Neutrophil (primary cell): Measurements from ENCODE around the gene DIS3.

Experiments used
- H3K27ac ChIP-seq: fragments of 200-600 bp; sonication (generic); 2 replicates; pipeline ENCODE4 v1.5.1; 2016; ENCODE audit warnings: mild to moderate bottlenecking, moderate library complexity
- H3K27me3 ChIP-seq: fragments of 200-600 bp; sonication (generic); 2 replicates; pipeline ENCODE4 v1.6.0; 2016; ENCODE audit warnings: mild to moderate bottlenecking
- H3K36me3 ChIP-seq: fragments of 200-600 bp; sonication (generic); 2 replicates; pipeline ENCODE4 v1.5.1; 2017
- H3K4me1 ChIP-seq, 2 experiments: fragments of 200-600 bp in 1 of 2; sonication (generic) in 1 of 2; 1 replicate in 1 of 2; 2 replicates in 1 of 2; pipeline versions ENCODE4 v1.5.1 to v1.6.1; 2013 to 2016; ENCODE audit warnings: low read depth in 1 of 2, low read length in 1 of 2, mild to moderate bottlenecking in 1 of 2, moderate library complexity in 1 of 2; ENCODE audit not compliant: control insufficient read depth in 1 of 2, insufficient read depth in 1 of 2
- H3K4me3 ChIP-seq, 2 experiments: fragments of 200-600 bp in 1 of 2; sonication (generic) in 1 of 2; 1 replicate in 1 of 2; 2 replicates in 1 of 2; pipeline ENCODE4 v1.5.1; 2013 to 2016; ENCODE audit warnings: low read depth in 1 of 2, low read length in 1 of 2, mild to moderate bottlenecking in 1 of 2, moderate library complexity in 1 of 2
- H3K9me3 ChIP-seq: fragments of 200-600 bp; sonication (generic); 2 replicates; pipeline ENCODE4 v1.5.1; 2016
- CTCF ChIP-seq: fragments of 200-600 bp; sonication (generic); IDR thresholded peaks from 2 replicates; pipeline ENCODE4 v1.5.1; 2016; ENCODE audit warnings: antibody characterized with exemption

DIS3 gene

DNA sequence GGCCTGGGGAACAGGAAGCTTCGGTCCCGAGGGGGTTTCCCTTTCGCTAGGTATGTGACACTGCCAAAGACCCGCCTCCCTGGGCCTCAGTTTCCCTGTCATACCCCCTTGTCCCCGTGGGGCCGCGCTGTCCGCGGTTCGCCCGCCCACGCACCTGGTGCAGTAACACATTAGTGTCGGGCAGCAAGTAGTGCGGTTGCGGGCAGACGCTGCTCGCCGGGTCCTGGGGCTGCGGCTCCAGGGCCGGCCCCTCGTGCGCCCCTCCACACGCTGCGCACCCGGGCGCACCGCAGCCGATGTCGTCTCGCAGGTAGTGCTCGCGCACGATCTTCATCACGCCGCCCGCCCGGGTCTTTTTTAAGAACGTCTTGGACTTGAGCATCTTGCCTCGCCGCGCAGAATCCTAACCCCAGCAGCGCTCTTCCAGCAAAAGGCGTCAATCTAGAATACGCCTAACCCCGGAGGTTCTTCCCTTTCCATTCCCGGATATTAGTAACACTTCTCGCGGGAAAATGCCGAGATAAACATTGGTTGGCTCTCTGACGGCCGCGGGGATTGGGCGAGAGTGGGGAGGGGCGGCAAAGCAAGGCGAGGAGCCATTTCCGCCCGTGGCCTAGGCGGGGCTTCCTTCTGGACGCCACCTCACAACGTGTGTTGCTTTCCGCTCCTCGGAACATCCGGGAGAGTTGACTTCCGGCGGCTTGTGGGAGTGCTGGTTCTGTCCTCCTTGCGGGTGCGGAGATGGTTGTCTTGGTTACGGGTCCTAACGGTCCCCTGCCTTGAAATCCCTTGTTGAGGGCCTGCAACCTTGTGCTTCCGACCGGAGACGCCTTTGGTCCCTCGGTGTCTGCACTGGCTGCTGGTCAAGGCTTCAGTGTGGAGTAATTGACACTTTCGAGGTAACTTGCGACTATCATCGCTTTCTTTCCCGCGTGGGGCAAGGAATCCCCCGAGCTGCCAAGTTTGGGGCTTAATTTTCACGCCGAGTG is at the start of gene DIS3, which contains the start of gene PIBF1:
Gene DIS3 (minus strand): TSS at position 450 of the 989 bp plus-strand sequence. CDS start 68 bp downstream, at position 382.
Gene PIBF1 (plus strand): TSS at position 683 of the 989 bp plus-strand sequence. CDS start 1,337 bp downstream, outside the sequence.
- TF ChIP-seq CTCF = no peak
- Histone ChIP-seq H3K4me3 (peak within 1 kb of the TSS; percentile 84 to 86), H3K27ac (peak within 1 kb of the TSS; percentile 82), H3K9me3 (no peaks in the 10 kb centered on the region), H3K4me1 (peaks cover 21 to 24% of the 10 kb centered on the region in 2 experiments), H3K27me3 (no peaks in the 10 kb centered on the region), H3K36me3 (peaks cover 24% of the 10 kb centered on the region)

DNA sequence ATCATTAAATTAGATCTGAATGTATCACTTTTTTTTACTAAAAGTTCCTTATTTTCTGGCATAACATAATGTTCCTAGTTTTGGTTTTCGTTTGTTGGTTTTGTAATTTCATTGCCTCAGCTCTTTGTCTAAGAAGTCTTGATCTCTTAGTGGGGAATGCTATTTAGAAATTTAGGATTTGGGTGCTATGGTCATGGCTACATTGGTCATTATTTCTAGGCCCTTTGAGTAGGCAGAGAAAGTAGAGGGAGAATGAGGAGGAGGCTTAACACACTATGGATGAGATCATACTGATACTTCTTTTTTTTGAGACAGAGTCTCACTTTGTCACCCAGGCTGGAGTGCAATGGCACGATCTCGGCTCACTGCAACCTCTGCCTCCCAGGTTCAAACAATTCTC is 42.0 kb upstream of the DIS3 start:
- no peak for TF ChIP-seq CTCF
- H3K4me1 ChIP-seq = no peaks in the 10 kb centered on the region
- H3K9me3 ChIP-seq = no peaks in the 10 kb centered on the region
- no peaks in the 10 kb centered on the region for H3K27me3 ChIP-seq
- no peak overlapping the region for H3K4me3 ChIP-seq
- peaks cover 25% of the 10 kb centered on the region for H3K36me3 ChIP-seq
- no peak overlapping the region for H3K27ac ChIP-seq

DNA sequence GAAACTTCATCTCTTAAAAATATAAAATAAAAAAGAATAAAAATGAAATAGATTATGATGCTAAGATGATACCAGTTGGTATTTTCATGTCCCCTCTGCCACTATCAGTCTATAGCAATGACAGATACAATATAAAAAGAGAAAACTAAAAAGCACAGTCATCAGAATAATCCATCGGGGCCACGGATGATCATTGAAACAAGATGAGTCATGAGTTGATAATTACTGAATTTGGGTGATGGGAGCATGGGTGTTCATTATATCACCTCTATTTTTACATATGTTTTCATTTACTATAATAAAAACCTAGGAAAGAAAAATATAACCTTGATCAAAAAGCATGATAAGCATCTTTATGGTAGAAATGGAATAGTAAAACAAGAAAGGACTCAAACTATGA is 41.4 kb upstream of the DIS3 start:
- no peak for TF ChIP-seq CTCF
- H3K36me3 ChIP-seq = peaks cover 20% of the 10 kb centered on the region
- H3K9me3 ChIP-seq = no peaks in the 10 kb centered on the region
- H3K27ac ChIP-seq = no peak overlapping the region
- no peaks in the 10 kb centered on the region for H3K27me3 ChIP-seq
- H3K4me1 ChIP-seq = no peaks in the 10 kb centered on the region
- no peak overlapping the region for H3K4me3 ChIP-seq

DNA sequence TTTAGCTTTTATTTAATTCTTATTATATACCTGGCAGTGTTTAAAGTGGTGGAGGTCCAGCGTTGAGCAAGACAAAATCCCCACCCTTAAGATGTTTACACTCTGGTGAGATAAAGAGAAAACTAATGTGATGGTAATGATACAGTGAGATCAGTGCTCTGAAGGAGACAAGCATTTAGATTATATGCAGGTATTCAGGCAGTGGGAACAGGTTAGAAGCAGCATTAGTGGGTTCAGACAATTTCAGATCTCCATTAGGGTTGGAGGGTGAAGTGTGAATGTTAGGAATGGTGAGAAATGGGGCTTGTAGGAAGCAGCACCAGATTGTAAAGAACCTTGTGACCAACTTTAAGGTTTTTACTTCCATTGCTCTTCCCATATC is 39.2 kb upstream of the DIS3 start:
- H3K27me3 ChIP-seq = no peaks in the 10 kb centered on the region
- H3K4me1 ChIP-seq = no peaks in the 10 kb centered on the region
- no peak overlapping the region for H3K4me3 ChIP-seq
- TF ChIP-seq CTCF = no peak
- no peak overlapping the region for H3K27ac ChIP-seq
- H3K36me3 ChIP-seq = peaks cover 10% of the 10 kb centered on the region
- no peaks in the 10 kb centered on the region for H3K9me3 ChIP-seq

- no peak for TF ChIP-seq CTCF
- Histone ChIP-seq H3K36me3 (peaks cover 10% of the 10 kb centered on the region), H3K27me3 (no peaks in the 10 kb centered on the region), H3K4me3 (no peak overlapping the region), H3K4me1 (no peaks in the 10 kb centered on the region), H3K27ac (no peak overlapping the region), H3K9me3 (no peaks in the 10 kb centered on the region)
Observed at GRCh38 chr13:72820156-72820897, 38.6 kb upstream of the DIS3 start.
